GM12892 (cell line): Measurements from ENCODE around the gene TULP4.

Source experiments
- POLR2A ChIP-seq: IDR thresholded peaks from 2 replicates; pipeline ENCODE4 v1.6.1; 2011; ENCODE audit warnings: low read depth, low read length, control low read depth
- POLR2AphosphoS5 ChIP-seq: IDR thresholded peaks from 2 replicates; pipeline ENCODE4 v1.6.1; 2011; ENCODE audit warnings: low read depth, low read length, control low read depth
- TAF1 ChIP-seq: IDR thresholded peaks from 2 replicates; pipeline ENCODE4 v1.6.1; 2011; ENCODE audit warnings: low read depth, mild to moderate bottlenecking, control low read depth, low read length, borderline replicate concordance

- TF ChIP-seq POLR2A (no peak), POLR2AphosphoS5 (no peak), TAF1 (no peak)
Observed at GRCh38 chr6:158416883-158417759, 104.9 kb downstream of the TULP4 start.
